B cell (primary cell): Measurements from ENCODE around the gene OSTF1. TPM values are rescaled to one million over a fixed set of nuclear protein-coding genes. Genes with fewer than 3 reads are reported as not detected.

Experiments
- ATAC-seq: fragments of 200-7000 bp; cut with Tn5 transposase; one replicate; pipeline ENCODE4 v1.10.0; 2021; ENCODE audit warnings: low read depth, mild to moderate bottlenecking, moderate number of reproducible peaks, moderate library complexity
- CTCF ChIA-PET: fragments of 350-600 bp; sonication (Branson Sonifier 250); formaldehyde crosslinking; loops from one replicate; lab custom pipeline; 2021; ENCODE audit warnings: antibody characterized with exemption, inconsistent platforms; lab: Charles Lee
- POLR2A ChIA-PET: fragments of 350-600 bp; sonication (Branson Sonifier 250); formaldehyde crosslinking; loops from one replicate; lab custom pipeline; 2021; ENCODE audit warnings: antibody characterized with exemption; lab: Charles Lee
- DNase-seq: peaks from one replicate; pipeline ENCODE4 v3.0.0; 2013
- H2AFZ ChIP-seq: 2 replicates; pipeline ENCODE4 v1.6.1; 2012; ENCODE audit warnings: mild to moderate bottlenecking, low read depth, low read length; ENCODE audit not compliant: insufficient read depth, poor library complexity, severe bottlenecking
- H3K27ac ChIP-seq, 2 donors: 1 replicate in 1 of 2; 2 replicates in 1 of 2; pipeline ENCODE4 v1.5.1; 2012 to 2013; ENCODE audit warnings: low read length in 2 of 2, mild to moderate bottlenecking in 2 of 2, moderate library complexity in 1 of 2
- H3K27me3 ChIP-seq, 4 experiments: fragments of 200-600 bp in 1 of 4; sonication (generic) in 1 of 4; replicated peaks in 1 of 4; 1 replicate in 2 of 4; 2 replicates in 2 of 4; pipeline versions ENCODE4 v1.6.1 to v1.7.0; 2013 to 2016; ENCODE audit warnings: low read length in 3 of 4, mild to moderate bottlenecking in 2 of 4, mixed read lengths in 1 of 4, moderate library complexity in 1 of 4; ENCODE audit not compliant: insufficient read depth in 4 of 4, control insufficient read depth in 3 of 4; ENCODE audit errors: control extremely low read depth in 1 of 4
- H3K36me3 ChIP-seq, 2 experiments: replicated peaks in 1 of 2; 1 replicate in 1 of 2; 2 replicates in 1 of 2; pipeline versions ENCODE4 v1.6.1 to v1.7.1; 2013; ENCODE audit warnings: low read length in 1 of 2; ENCODE audit not compliant: insufficient read depth in 2 of 2, control insufficient read depth in 1 of 2; ENCODE audit errors: control extremely low read depth in 1 of 2, extremely low read depth in 1 of 2
- H3K4me1 ChIP-seq, 2 donors: fragments of 200-600 bp in 1 of 2; sonication (generic) in 1 of 2; 1 replicate in 1 of 2; 2 replicates in 1 of 2; pipeline versions ENCODE4 v1.5.1 to v1.6.1; 2013 to 2017; ENCODE audit warnings: low read length in 2 of 2; ENCODE audit not compliant: control insufficient read depth in 2 of 2, insufficient read depth in 2 of 2
- H3K4me2 ChIP-seq: replicated peaks from 2 replicates; pipeline ENCODE3; 2012; ENCODE audit warnings: mild to moderate bottlenecking, low read depth, low read length; ENCODE audit not compliant: poor library complexity, severe bottlenecking
- H3K4me3 ChIP-seq, 5 experiments: fragments of 200-600 bp in 1 of 5; sonication (generic) in 1 of 5; 1 replicate in 3 of 5; 2 replicates in 2 of 5; pipeline versions ENCODE4 v1.5.1 to v1.7.0; 2011 to 2016; ENCODE audit warnings: low read length in 4 of 5, mild to moderate bottlenecking in 4 of 5, low read depth in 2 of 5, control low read depth in 1 of 5, moderate library complexity in 1 of 5; ENCODE audit not compliant: insufficient read depth in 1 of 5; ENCODE audit errors: control extremely low read depth in 1 of 5, extremely low read depth in 1 of 5
- H3K79me2 ChIP-seq: fragments of 200-600 bp; sonication (generic); one replicate; pipeline ENCODE4 v1.6.0; 2016; ENCODE audit warnings: low read length; ENCODE audit not compliant: control insufficient read depth, insufficient read depth
- H3K9ac ChIP-seq: fragments of 200-600 bp; sonication (generic); 2 replicates; pipeline ENCODE4 v1.6.1; 2017; ENCODE audit warnings: mild to moderate bottlenecking, low read length, moderate library complexity
- H3K9me3 ChIP-seq, 3 donors: one replicate each; pipeline versions ENCODE4 v1.6.1 to v1.7.1; 2013; ENCODE audit warnings: low read length in 2 of 3; ENCODE audit not compliant: control insufficient read depth in 2 of 3, insufficient read depth in 1 of 3; ENCODE audit errors: control extremely low read depth in 1 of 3
- H4K20me1 ChIP-seq: 2 replicates; pipeline ENCODE4 v1.6.0; 2012; ENCODE audit warnings: mild to moderate bottlenecking, low read length; ENCODE audit not compliant: insufficient read depth, control insufficient read depth, poor library complexity, severe bottlenecking
- H3K27ac Mint-ChIP-seq: one replicate; pipeline ENCODE4 v1.8.0; 2021; ENCODE audit warnings: mixed read lengths
- H3K27me3 Mint-ChIP-seq: one replicate; pipeline ENCODE4 v1.8.0; 2021; ENCODE audit warnings: mixed read lengths
- H3K4me1 Mint-ChIP-seq: one replicate; pipeline ENCODE4 v1.8.0; 2021; ENCODE audit warnings: mixed read lengths
- H3K4me3 Mint-ChIP-seq: one replicate; pipeline ENCODE4 v1.8.0; 2021; ENCODE audit warnings: mixed read lengths
- H3K9me3 Mint-ChIP-seq: one replicate; pipeline ENCODE4 v1.8.0; 2022; ENCODE audit warnings: mixed read lengths; ENCODE audit not compliant: insufficient read depth
- CTCF ChIP-seq: fragments of 200-600 bp; IDR thresholded peaks from one replicate; pipeline ENCODE4 v1.8.0; 2022; ENCODE audit warnings: antibody characterized with exemption, mild to moderate bottlenecking
- EZH2 ChIP-seq: IDR thresholded peaks from 2 replicates; pipeline ENCODE4 v1.6.1; 2012; ENCODE audit warnings: borderline replicate concordance, low read depth, mild to moderate bottlenecking, moderate library complexity, low read length; ENCODE audit not compliant: insufficient read depth, poor library complexity, severe bottlenecking
- WGBS: methylation state at CpG from one replicate; pipeline ENCODE4 v1.1.5; 2013; ENCODE audit warnings: missing lambda C conversion rate; ENCODE audit not compliant: insufficient coverage; 5-methylcytosine and 5-hydroxymethylcytosine counted together
- intact Hi-C: fragments of 100-400 bp; cut with micrococcal nuclease; formaldehyde crosslinking; loops from one replicate; pipeline ENCODE4 v1.10.0; 2022
- polyA plus RNA-seq: library from polyadenylated mRNA; depleted of rRNA; stranded (reverse); fragments of >200 nt; gene quantifications from 2 replicates; pipeline ENCODE4 v1.2.3, GENCODE V29; 2012
- total RNA-seq, 2 donors: library from RNA; stranded (reverse); fragments of 120-200 nt in 1 of 2; gene quantifications; 1 replicate in 1 of 2; 2 replicates in 1 of 2; pipeline versions ENCODE4 v1.2.3 to v1.2.4, GENCODE V29; 2013 to 2022

The OSTF1 gene
- total and polyA plus RNA-seq, 2 donors (not counting 1 experiment from before 2014, with no cell fraction given), result 33.8 to 62.0 TPM

- H3K9me3 Mint-ChIP-seq, result peaks cover 4% of the 10 kb centered on the region
- H4K20me1 ChIP-seq, result no peaks in the 10 kb centered on the region
- no peaks in the 10 kb centered on the region for H3K27me3 ChIP-seq
- H3K27ac Mint-ChIP-seq, result no peak overlapping the region
- H3K27ac ChIP-seq, result no peak overlapping the region
- H3K4me3 ChIP-seq, result no peak overlapping the region
- peaks cover 0 to 3% (median 0%) of the 10 kb centered on the region in 3 donors for H3K9me3 ChIP-seq
- WGBS, result 95% methylated on average over 2 of the region's 4 CpGs
- H3K9ac ChIP-seq, result no peak overlapping the region
- no peaks in the 10 kb centered on the region for H3K4me1 ChIP-seq
- ChIA-PET CTCF (interaction anchor here (0.9 to 1.6 kb wide), 3 partner anchors 15 to 396 kb away, joined by 3 to 5 read pairs (median 3); no protein-coding TSS in a partner anchor), POLR2A (no interaction called here)
- H3K4me1 Mint-ChIP-seq, result no peaks in the 10 kb centered on the region
- TF ChIP-seq EZH2 (no peak), CTCF (no peak)
- DNase-seq, result no peak
- no peaks in the 10 kb centered on the region for H3K27me3 Mint-ChIP-seq
- H3K4me3 Mint-ChIP-seq, result no peak overlapping the region
- ATAC-seq, result no peak
- no peak overlapping the region for H3K4me2 ChIP-seq
- H3K79me2 ChIP-seq, result no peaks in the 10 kb centered on the region
- intact Hi-C loops, result no loop called here
- H2AFZ ChIP-seq, result no peak overlapping the region
- peaks cover 0 to 13% of the 10 kb centered on the region in 2 experiments for H3K36me3 ChIP-seq
These were observed 81.3 kb downstream of the OSTF1 start for GRCh38 chr9:75169623-75170022.

DNA sequence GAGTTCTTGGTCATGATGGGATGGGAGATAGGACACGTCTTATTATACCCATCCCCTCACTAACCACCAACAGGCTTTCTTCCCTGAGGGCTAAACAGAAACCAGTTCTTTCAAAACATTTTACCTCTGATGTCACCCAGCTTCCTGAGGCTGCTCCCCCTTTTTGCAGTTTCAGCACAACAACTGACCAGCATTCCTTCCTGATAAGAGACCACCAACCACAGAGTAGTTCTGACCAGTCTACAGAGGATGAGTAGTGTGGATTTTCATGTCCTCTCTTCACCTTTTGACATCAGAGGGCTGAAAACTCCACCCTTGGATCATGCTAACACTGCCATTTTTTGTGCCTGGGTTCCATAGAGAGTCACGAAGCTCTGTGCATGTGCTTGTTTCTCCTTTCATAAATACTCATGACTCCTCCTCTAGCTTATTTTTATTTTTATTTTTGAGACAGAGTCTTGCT lies 82.6 kb downstream of the OSTF1 start:
- ChIA-PET POLR2A (no interaction called here), CTCF (interaction anchor here (0.6 kb wide), 1 partner anchor 133 kb away, joined by 5 read pairs; no protein-coding TSS in a partner anchor)
- Histone ChIP-seq H3K4me2 (no peak overlapping the region), H3K4me3 (no peak overlapping the region), H4K20me1 (no peaks in the 10 kb centered on the region), H3K9me3 (peaks cover 0 to 3% (median 0%) of the 10 kb centered on the region in 3 donors), H3K4me1 (no peaks in the 10 kb centered on the region), H3K79me2 (no peaks in the 10 kb centered on the region), H3K27ac (no peak overlapping the region), H3K27me3 (no peaks in the 10 kb centered on the region), H2AFZ (no peak overlapping the region), H3K9ac (no peak overlapping the region), H3K36me3 (peaks cover 0 to 13% of the 10 kb centered on the region in 2 experiments)
- Mint-ChIP-seq H3K9me3 (peaks cover 4% of the 10 kb centered on the region), H3K27ac (no peak overlapping the region), H3K4me1 (no peaks in the 10 kb centered on the region), H3K4me3 (no peak overlapping the region), H3K27me3 (no peaks in the 10 kb centered on the region)
- DNase-seq (no peak), ATAC-seq (no peak)
- no CpG with 5 or more reads among the region's 2 CpGs for WGBS
- intact Hi-C loops, result no loop called here
- TF ChIP-seq CTCF, result no peak
- no peak for TF ChIP-seq EZH2
